IPS-20b (cell line): ENCODE data around the gene PLS3.

Source experiments
- H3K27ac ChIP-seq: one replicate; pipeline ENCODE4 v1.5.1; 2013; ENCODE audit warnings: low read length
- H3K27me3 ChIP-seq: 2 replicates; pipeline ENCODE4 v1.6.1; 2013; ENCODE audit warnings: mild to moderate bottlenecking, low read length, inconsistent platforms; ENCODE audit not compliant: insufficient read depth
- H3K36me3 ChIP-seq: 2 replicates; pipeline ENCODE4 v1.6.1; 2013; ENCODE audit warnings: low read depth, mild to moderate bottlenecking, inconsistent platforms, low read length, moderate library complexity; ENCODE audit not compliant: insufficient read depth
- H3K4me1 ChIP-seq: 2 replicates; pipeline ENCODE4 v1.6.1; 2013; ENCODE audit warnings: mild to moderate bottlenecking, control low read depth, inconsistent platforms, low read length, moderate library complexity; ENCODE audit not compliant: insufficient read depth
- H3K4me3 ChIP-seq: 2 replicates; pipeline ENCODE4 v1.5.1; 2013; ENCODE audit warnings: mild to moderate bottlenecking, low read length, inconsistent platforms
- H3K9ac ChIP-seq: 2 replicates; pipeline ENCODE4 v1.6.1; 2013; ENCODE audit warnings: low read depth, mild to moderate bottlenecking, inconsistent platforms, low read length, moderate library complexity
- H3K9me3 ChIP-seq: 2 replicates; pipeline ENCODE4 v1.6.1; 2013; ENCODE audit warnings: mild to moderate bottlenecking, low read depth, low read length, inconsistent platforms; ENCODE audit not compliant: insufficient read depth

The PLS3 gene

GRCh38 chrX:115571712-115572111 is 10.7 kb downstream of the PLS3 start:
- no peaks in the 10 kb centered on the region for H3K4me1 ChIP-seq
- H3K27ac ChIP-seq: no peak overlapping the region
- H3K9ac ChIP-seq: no peak overlapping the region
- H3K4me3 ChIP-seq: no peak overlapping the region
- H3K9me3 ChIP-seq: no peaks in the 10 kb centered on the region
- H3K36me3 ChIP-seq: peaks cover 8% of the 10 kb centered on the region
- no peaks in the 10 kb centered on the region for H3K27me3 ChIP-seq

GRCh38 chrX:115573185-115573584 is 12.2 kb downstream of the PLS3 start:
- Histone ChIP-seq H3K4me3 (no peak overlapping the region), H3K9me3 (no peaks in the 10 kb centered on the region), H3K36me3 (peaks cover 13% of the 10 kb centered on the region), H3K27ac (no peak overlapping the region), H3K27me3 (no peaks in the 10 kb centered on the region), H3K4me1 (no peaks in the 10 kb centered on the region), H3K9ac (no peak overlapping the region)

GRCh38 chrX:115576676-115577075 is 15.7 kb downstream of the PLS3 start:
- no peaks in the 10 kb centered on the region for H3K9me3 ChIP-seq
- H3K9ac ChIP-seq: no peak overlapping the region
- H3K4me1 ChIP-seq: no peaks in the 10 kb centered on the region

GRCh38 chrX:115579327-115579726 is 18.4 kb downstream of the PLS3 start:
- no peak overlapping the region for H3K27ac ChIP-seq
- peaks cover 21% of the 10 kb centered on the region for H3K4me1 ChIP-seq
- H3K27me3 ChIP-seq: no peaks in the 10 kb centered on the region
- no peaks in the 10 kb centered on the region for H3K9me3 ChIP-seq
- no peak overlapping the region for H3K9ac ChIP-seq
- no peak overlapping the region for H3K4me3 ChIP-seq
- H3K36me3 ChIP-seq: peaks cover 13% of the 10 kb centered on the region

More at GRCh38 chrX:115576676-115577075, 15.7 kb downstream of the PLS3 start:
- Histone ChIP-seq H3K36me3 (peaks cover 13% of the 10 kb centered on the region), H3K27ac (no peak overlapping the region), H3K4me3 (no peak overlapping the region), H3K27me3 (no peaks in the 10 kb centered on the region)

- no peak overlapping the region for H3K4me3 ChIP-seq
- peaks cover 13% of the 10 kb centered on the region for H3K36me3 ChIP-seq
- peaks cover 26% of the 10 kb centered on the region for H3K4me1 ChIP-seq
- no peak overlapping the region for H3K9ac ChIP-seq
- no peaks in the 10 kb centered on the region for H3K9me3 ChIP-seq
- no peaks in the 10 kb centered on the region for H3K27me3 ChIP-seq
- no peak overlapping the region for H3K27ac ChIP-seq
These were observed 18.9 kb downstream of the PLS3 start for GRCh38 chrX:115579786-115580294.

- no peaks in the 10 kb centered on the region for H3K27me3 ChIP-seq
- peak overlapping the region; percentile 36 for H3K27ac ChIP-seq
- peaks cover 27% of the 10 kb centered on the region for H3K4me1 ChIP-seq
- H3K4me3 ChIP-seq: no peak overlapping the region
- H3K9ac ChIP-seq: peak overlapping the region; percentile 58; the same call in 1 of the 2 replicates
- peaks cover 3% of the 10 kb centered on the region; the same call in 1 of the 2 replicates for H3K36me3 ChIP-seq
- no peaks in the 10 kb centered on the region for H3K9me3 ChIP-seq
These were observed 21.0 kb downstream of the PLS3 start for GRCh38 chrX:115581759-115582615.

GRCh38 chrX:115582616-115583495 is 21.9 kb downstream of the PLS3 start:
- H3K9ac ChIP-seq: peak overlapping the region; percentile 58; the same call in 1 of the 2 replicates
- H3K4me1 ChIP-seq: peaks cover 27% of the 10 kb centered on the region
- H3K36me3 ChIP-seq: no peaks in the 10 kb centered on the region
- no peaks in the 10 kb centered on the region for H3K27me3 ChIP-seq
- no peaks in the 10 kb centered on the region for H3K9me3 ChIP-seq
- peak overlapping the region; percentile 36 for H3K27ac ChIP-seq
- no peak overlapping the region for H3K4me3 ChIP-seq

- H3K27ac ChIP-seq: no peak overlapping the region
- H3K9ac ChIP-seq: no peak overlapping the region
These were observed 22.6 kb downstream of the PLS3 start for GRCh38 chrX:115583496-115584004.

GRCh38 chrX:115584696-115585095 is 23.7 kb downstream of the PLS3 start:
- H3K27me3 ChIP-seq: no peaks in the 10 kb centered on the region
- no peak overlapping the region for H3K27ac ChIP-seq
- no peaks in the 10 kb centered on the region for H3K9me3 ChIP-seq
- peaks cover 27% of the 10 kb centered on the region for H3K4me1 ChIP-seq
- H3K4me3 ChIP-seq: no peak overlapping the region
- H3K36me3 ChIP-seq: no peaks in the 10 kb centered on the region
- H3K9ac ChIP-seq: no peak overlapping the region

More at GRCh38 chrX:115583496-115584004, 22.6 kb downstream of the PLS3 start:
- Histone ChIP-seq H3K9me3 (no peaks in the 10 kb centered on the region), H3K4me3 (no peak overlapping the region), H3K4me1 (peaks cover 27% of the 10 kb centered on the region), H3K27me3 (no peaks in the 10 kb centered on the region), H3K36me3 (no peaks in the 10 kb centered on the region)

GRCh38 chrX:115588179-115588578 is 27.2 kb downstream of the PLS3 start:
- no peak overlapping the region for H3K27ac ChIP-seq
- H3K36me3 ChIP-seq: no peaks in the 10 kb centered on the region
- no peaks in the 10 kb centered on the region for H3K27me3 ChIP-seq
- no peaks in the 10 kb centered on the region for H3K9me3 ChIP-seq
- H3K9ac ChIP-seq: no peak overlapping the region
- H3K4me1 ChIP-seq: peaks cover 19% of the 10 kb centered on the region
- no peak overlapping the region for H3K4me3 ChIP-seq

GRCh38 chrX:115589419-115589818 is 28.4 kb downstream of the PLS3 start:
- Histone ChIP-seq H3K27me3 (no peaks in the 10 kb centered on the region), H3K4me1 (peaks cover 19% of the 10 kb centered on the region), H3K27ac (no peak overlapping the region)

More at GRCh38 chrX:115589419-115589818, 28.4 kb downstream of the PLS3 start:
- Histone ChIP-seq H3K9me3 (no peaks in the 10 kb centered on the region), H3K36me3 (no peaks in the 10 kb centered on the region), H3K9ac (no peak overlapping the region), H3K4me3 (no peak overlapping the region)
